OCI-LY1 (cell line): ENCODE data around the gene AURKAIP1.

ENCODE experiments used
- EZH2 ChIP-seq: fragments of 200-600 bp; sonication (generic), shearing (Covaris generic); IDR thresholded peaks from 2 replicates; pipeline ENCODE4 v1.8.0; 2017; ENCODE audit warnings: borderline replicate concordance, mixed run types, mild to moderate bottlenecking, antibody characterized with exemption, low read length, moderate library complexity, mixed read lengths
- TF ChIP-seq, protein P1 (sequence below): fragments of 200-600 bp; sonication (generic), shearing (Covaris generic); IDR thresholded peaks from 2 replicates; pipeline ENCODE4 v1.5.1; 2017; ENCODE audit warnings: mild to moderate bottlenecking, antibody characterized with exemption, low read length, moderate library complexity, mixed read lengths

DNA sequence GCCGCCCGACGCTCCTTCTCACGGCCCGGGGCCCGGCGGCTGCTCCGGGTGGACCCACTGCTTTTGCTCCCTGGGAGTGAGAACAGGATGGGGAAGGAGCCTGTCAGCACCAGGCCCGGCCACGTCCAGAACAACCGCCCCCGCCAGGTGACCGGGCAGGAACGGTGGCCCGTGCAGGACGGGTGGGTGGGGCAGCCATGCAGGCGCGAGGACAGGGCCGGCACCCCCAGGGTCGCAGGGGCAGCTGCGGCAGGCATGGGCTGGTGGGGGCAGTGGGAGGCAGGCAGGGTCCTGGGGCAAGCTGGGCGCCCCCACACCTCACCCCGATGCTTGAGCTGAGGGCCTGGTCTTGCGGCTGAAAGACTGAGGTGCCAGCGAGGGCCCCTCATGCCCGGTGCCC, 38.6 kb downstream of the AURKAIP1 start:
- TF ChIP-seq, protein P1, sequence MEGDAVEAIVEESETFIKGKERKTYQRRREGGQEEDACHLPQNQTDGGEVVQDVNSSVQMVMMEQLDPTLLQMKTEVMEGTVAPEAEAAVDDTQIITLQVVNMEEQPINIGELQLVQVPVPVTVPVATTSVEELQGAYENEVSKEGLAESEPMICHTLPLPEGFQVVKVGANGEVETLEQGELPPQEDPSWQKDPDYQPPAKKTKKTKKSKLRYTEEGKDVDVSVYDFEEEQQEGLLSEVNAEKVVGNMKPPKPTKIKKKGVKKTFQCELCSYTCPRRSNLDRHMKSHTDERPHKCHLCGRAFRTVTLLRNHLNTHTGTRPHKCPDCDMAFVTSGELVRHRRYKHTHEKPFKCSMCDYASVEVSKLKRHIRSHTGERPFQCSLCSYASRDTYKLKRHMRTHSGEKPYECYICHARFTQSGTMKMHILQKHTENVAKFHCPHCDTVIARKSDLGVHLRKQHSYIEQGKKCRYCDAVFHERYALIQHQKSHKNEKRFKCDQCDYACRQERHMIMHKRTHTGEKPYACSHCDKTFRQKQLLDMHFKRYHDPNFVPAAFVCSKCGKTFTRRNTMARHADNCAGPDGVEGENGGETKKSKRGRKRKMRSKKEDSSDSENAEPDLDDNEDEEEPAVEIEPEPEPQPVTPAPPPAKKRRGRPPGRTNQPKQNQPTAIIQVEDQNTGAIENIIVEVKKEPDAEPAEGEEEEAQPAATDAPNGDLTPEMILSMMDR: no peak
- no peak for TF ChIP-seq EZH2
